ENCODE measurements around the gene DAZ1. TPM values are rescaled to one million over a fixed set of nuclear protein-coding genes. Genes with fewer than 3 reads are reported as not detected.
"Not testable (repeated sequence)": the region's sequence is repeated elsewhere in the genome, so short reads cannot be mapped to it uniquely, and the experiment has no call there.

Gene DAZ1, protein sequence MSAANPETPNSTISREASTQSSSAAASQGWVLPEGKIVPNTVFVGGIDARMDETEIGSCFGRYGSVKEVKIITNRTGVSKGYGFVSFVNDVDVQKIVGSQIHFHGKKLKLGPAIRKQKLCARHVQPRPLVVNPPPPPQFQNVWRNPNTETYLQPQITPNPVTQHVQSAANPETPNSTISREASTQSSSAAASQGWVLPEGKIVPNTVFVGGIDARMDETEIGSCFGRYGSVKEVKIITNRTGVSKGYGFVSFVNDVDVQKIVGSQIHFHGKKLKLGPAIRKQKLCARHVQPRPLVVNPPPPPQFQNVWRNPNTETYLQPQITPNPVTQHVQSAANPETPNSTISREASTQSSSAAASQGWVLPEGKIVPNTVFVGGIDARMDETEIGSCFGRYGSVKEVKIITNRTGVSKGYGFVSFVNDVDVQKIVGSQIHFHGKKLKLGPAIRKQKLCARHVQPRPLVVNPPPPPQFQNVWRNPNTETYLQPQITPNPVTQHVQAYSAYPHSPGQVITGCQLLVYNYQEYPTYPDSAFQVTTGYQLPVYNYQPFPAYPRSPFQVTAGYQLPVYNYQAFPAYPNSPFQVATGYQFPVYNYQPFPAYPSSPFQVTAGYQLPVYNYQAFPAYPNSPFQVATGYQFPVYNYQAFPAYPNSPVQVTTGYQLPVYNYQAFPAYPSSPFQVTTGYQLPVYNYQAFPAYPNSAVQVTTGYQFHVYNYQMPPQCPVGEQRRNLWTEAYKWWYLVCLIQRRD
- not detected for total RNA-seq
- long read RNA-seq: 0 reads

DNA sequence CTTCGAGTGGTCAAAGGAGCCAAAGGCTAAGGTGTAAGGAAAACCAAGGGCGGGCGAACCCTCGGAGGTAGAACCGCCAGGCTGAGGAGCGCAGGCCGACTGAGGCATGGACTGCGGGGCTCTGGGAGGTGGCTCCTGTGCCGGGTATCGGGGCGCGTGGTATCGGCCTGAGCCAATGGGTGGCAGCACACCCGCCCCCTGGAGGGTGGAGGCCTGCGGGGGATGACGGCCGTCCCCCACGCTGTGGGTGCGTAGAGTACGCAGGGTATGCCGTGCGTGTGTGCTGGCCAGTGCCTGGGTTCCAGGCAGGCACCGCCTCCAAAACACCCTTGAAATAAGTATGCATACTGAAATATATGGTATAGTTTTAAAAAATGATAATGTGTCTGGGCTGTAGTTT, at the start of gene DAZ1:
Gene DAZ1 (minus strand): TSS at position 101 of the 400 bp plus-strand sequence. CDS start 208 bp downstream, outside the sequence.
- H3K36me3 ChIP-seq; H3K4me1 ChIP-seq; H3K27me3 ChIP-seq; H3K27ac ChIP-seq; H3K9me3 ChIP-seq; H3K4me3 ChIP-seq; intact Hi-C loops (cut with DNase I); DNase-seq; ATAC-seq: not testable (repeated sequence)

- H3K27ac ChIP-seq; H3K4me1 ChIP-seq; DNase-seq; ATAC-seq; H3K27me3 ChIP-seq; intact Hi-C loops (cut with DNase I); H3K4me3 ChIP-seq; H3K36me3 ChIP-seq; H3K9me3 ChIP-seq: not testable (repeated sequence)
Observed at GRCh38 chrY:23219233-23219632, 20.4 kb upstream of the DAZ1 start, which contains the start of gene DAZ2. Gene DAZ2 (plus strand): TSS chrY:23219533. CDS start chrY:23219741, 208 bp downstream.

DNA sequence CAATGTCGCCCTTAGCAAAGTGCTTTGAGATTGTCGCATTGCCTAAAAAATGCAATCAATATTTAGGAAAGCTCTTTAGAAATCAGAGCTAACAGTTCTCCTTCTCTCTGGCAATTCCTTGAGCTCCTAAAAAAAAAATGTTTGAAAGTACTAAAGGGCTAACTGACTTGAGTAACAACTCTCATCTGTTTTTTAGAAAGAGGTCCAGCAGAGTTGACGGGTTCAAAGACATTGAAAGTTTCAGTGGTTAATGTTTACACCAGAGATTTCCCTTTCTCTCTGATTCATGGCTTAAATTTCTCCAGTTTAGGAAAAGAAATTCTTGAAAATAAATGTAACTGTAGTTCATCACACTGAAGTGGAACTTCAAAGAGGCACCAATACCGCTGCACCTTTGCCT, 11.9 kb upstream of the DAZ1 start:
- H3K9me3 ChIP-seq; intact Hi-C loops (cut with DNase I); ATAC-seq; H3K4me3 ChIP-seq; H3K27ac ChIP-seq; H3K36me3 ChIP-seq; H3K27me3 ChIP-seq; DNase-seq; H3K4me1 ChIP-seq: not testable (repeated sequence)

DNA sequence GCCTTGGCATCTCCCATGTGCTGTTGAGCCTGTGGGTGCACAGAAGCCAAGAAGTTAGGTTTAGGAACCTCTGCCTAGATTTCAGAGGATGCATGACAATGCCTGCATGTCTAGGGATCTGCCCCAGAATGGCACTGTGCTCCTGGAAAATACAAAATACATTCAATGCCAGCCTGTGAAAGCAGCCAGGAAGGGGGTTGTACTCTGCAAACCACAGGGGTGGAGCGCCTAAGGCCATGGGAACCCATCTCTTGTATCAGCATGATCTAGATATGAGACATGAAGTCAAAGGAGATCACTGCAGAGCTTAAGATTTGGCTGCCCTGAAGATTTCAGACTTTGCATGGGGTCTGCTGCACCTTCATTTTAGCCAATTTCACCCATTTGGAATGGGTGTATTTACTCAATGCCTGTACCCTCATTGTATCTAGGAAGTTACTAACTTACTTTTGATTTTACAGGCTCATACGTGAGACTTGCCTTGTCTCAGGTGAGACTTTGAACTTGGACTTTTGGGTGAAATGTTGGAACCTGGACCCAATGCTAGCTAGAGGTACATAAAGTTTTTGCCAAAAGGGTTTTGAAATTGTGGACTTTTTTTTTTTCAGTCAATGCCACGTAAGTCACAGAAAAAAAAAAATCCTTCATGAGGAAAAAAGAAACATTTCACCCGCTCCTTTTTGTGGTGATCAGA, 11.1 kb upstream of the DAZ1 start:
- intact Hi-C loops (cut with DNase I); H3K27me3 ChIP-seq; ATAC-seq; DNase-seq; H3K4me3 ChIP-seq; H3K9me3 ChIP-seq; H3K27ac ChIP-seq; H3K36me3 ChIP-seq; H3K4me1 ChIP-seq: not testable (repeated sequence)

- H3K36me3 ChIP-seq; DNase-seq; H3K4me3 ChIP-seq; H3K4me1 ChIP-seq; H3K27ac ChIP-seq; H3K9me3 ChIP-seq; ATAC-seq; H3K27me3 ChIP-seq; intact Hi-C loops (cut with DNase I): not testable (repeated sequence)
Observed at GRCh38 chrY:23207455-23207854, 8.6 kb upstream of the DAZ1 start.

Other genes with a start within 250 kb of the DAZ1 start
- gene BPY2, start 214.7 kb downstream of the DAZ1 start, total RNA-seq: not detected
- gene DAZ2, start 20.5 kb upstream of the DAZ1 start, total RNA-seq: not detected

Measured in upper lobe of right lung (tissue), 1 donor.